Measurements from ENCODE around the gene ALDH2.
A peak's percentile ranks its signal among the peaks of the same experiment; 100 is the strongest.

The ALDH2 gene

DNA sequence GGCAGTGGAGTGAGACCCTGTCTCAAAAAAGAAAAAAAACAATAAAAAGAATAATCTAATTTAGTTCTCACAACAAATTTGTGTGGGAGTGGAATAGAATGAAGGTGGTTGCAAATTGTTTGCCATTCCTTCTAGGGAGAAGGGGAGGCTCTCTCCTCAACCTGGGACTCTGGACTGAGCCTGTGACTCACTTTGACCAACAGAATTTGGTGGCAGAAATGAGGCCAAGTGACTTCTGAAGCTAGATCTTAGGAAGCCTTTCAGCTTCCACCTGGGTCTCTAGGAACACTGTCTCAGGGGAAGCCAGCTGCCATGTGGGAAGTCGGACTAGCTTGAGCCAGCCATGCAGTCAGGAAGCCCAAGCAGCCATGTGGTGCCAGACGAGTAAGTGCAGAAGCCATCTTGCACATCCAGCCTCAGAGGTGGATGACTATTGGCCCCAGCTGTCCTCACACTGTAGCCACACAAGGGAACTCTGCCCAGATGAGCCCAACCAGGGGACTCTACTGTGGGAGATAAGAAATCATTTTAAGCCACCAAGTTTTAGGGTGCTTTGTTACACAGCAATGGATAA is 14.4 kb downstream of the ALDH2 start:
- DNase-seq (ENCODE audit: low spot score) = no peak
- TF ChIP-seq, protein P1, sequence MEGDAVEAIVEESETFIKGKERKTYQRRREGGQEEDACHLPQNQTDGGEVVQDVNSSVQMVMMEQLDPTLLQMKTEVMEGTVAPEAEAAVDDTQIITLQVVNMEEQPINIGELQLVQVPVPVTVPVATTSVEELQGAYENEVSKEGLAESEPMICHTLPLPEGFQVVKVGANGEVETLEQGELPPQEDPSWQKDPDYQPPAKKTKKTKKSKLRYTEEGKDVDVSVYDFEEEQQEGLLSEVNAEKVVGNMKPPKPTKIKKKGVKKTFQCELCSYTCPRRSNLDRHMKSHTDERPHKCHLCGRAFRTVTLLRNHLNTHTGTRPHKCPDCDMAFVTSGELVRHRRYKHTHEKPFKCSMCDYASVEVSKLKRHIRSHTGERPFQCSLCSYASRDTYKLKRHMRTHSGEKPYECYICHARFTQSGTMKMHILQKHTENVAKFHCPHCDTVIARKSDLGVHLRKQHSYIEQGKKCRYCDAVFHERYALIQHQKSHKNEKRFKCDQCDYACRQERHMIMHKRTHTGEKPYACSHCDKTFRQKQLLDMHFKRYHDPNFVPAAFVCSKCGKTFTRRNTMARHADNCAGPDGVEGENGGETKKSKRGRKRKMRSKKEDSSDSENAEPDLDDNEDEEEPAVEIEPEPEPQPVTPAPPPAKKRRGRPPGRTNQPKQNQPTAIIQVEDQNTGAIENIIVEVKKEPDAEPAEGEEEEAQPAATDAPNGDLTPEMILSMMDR (IDR thresholded peaks at IDR 0.05; ENCODE audit: extremely low read depth, missing control alignments) = no peak

GRCh38 chr12:111783046-111783445 is 16.3 kb downstream of the ALDH2 start:
- no peak for DNase-seq (ENCODE audit: low spot score)
- TF ChIP-seq, protein P1 (IDR thresholded peaks at IDR 0.05; ENCODE audit: extremely low read depth, missing control alignments) = no peak

DNA sequence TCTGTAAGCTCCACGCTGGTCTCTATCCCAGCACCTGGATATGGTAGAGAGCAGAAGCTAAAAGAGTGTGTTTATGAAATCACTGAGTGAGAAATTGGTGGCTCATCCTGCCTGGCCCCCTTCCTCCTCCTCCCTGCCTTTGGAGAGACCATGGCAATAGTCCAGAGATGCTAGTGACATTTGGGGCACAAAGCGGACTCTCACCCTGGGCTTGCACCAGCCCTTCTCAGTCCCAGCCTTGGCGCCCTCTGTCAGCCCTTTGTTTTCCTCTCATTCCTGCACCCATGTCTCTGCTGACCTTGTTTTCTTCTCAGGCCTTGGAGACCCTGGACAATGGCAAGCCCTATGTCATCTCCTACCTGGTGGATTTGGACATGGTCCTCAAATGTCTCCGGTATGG is 18.2 kb downstream of the ALDH2 start:
- no peak for DNase-seq (ENCODE audit: low spot score)
- TF ChIP-seq, protein P1 (IDR thresholded peaks at IDR 0.05; ENCODE audit: extremely low read depth, missing control alignments) = no peak

GRCh38 chr12:111785651-111786050 is 18.9 kb downstream of the ALDH2 start:
- TF ChIP-seq, protein P1 (IDR thresholded peaks at IDR 0.05; ENCODE audit: extremely low read depth, missing control alignments) = no peak
- DNase-seq (ENCODE audit: low spot score) = no peak

GRCh38 chr12:111788178-111788654 is 21.5 kb downstream of the ALDH2 start:
- TF ChIP-seq, protein P1 (IDR thresholded peaks at IDR 0.05; ENCODE audit: extremely low read depth, missing control alignments) = peak; percentile 30
- peak; percentile 57 for DNase-seq (ENCODE audit: low spot score)

DNA sequence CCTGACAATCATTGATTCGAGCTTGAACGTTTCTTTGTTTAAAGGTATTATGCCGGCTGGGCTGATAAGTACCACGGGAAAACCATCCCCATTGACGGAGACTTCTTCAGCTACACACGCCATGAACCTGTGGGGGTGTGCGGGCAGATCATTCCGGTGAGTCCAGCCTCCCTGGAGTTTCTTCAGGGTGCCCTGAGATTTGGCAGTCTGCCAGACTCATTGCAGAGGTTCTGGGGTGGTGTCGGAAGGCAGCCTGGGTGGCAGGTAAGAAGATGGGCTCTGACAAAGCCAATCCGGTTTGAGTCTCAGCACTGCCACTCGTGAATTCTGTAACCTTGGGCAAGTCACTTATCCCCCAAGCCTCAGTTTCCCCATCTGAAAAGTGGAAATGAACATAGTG is 23.0 kb downstream of the ALDH2 start:
- no peak for DNase-seq (ENCODE audit: low spot score)
- TF ChIP-seq, protein P1 (IDR thresholded peaks at IDR 0.05; ENCODE audit: extremely low read depth, missing control alignments) = no peak

GRCh38 chr12:111791507-111791906 is 24.8 kb downstream of the ALDH2 start:
- TF ChIP-seq, protein P1 (IDR thresholded peaks at IDR 0.05; ENCODE audit: extremely low read depth, missing control alignments) = no peak
- no peak for DNase-seq (ENCODE audit: low spot score)

All from GM20000 (cell line).